ENCODE data around the gene MMADHC.

GRCh38 chr2:149634103-149634502 is 46.5 kb upstream of the MMADHC start:
- TF ChIP-seq CTCF (IDR thresholded peaks at IDR 0.05; ENCODE audit: low read depth, low read length, missing input control), result no peak
- TF ChIP-seq FOXA1 (IDR thresholded peaks at IDR 0.05), result no peak
- TF ChIP-seq JUND (IDR thresholded peaks at IDR 0.05), result no peak

Measured in liver (tissue), 3 donors.